ENCODE data around the gene AKAP8L.
A peak's percentile ranks its signal among the peaks of the same experiment; 100 is the strongest.

AKAP8L gene

GRCh38 chr19:15381429-15381828 is 37.4 kb downstream of the AKAP8L start:
- Histone ChIP-seq H4K12ac (ENCODE audit: low read depth, low read length) (no peak overlapping the region), H4K8ac (ENCODE audit: low read depth, low read length) (no peak overlapping the region), H2AK5ac (ENCODE audit: low read length) (no peak overlapping the region), H3K18ac (ENCODE audit: low read length) (no peak overlapping the region), H3K9ac (ENCODE audit: low read length) (no peak overlapping the region), H3K27me3 (ENCODE audit: insufficient read depth, low read length) (no peaks in the 10 kb centered on the region), H2BK120ac (ENCODE audit: insufficient read depth, low read length, poor library complexity) (no peak overlapping the region), H2BK12ac (ENCODE audit: low read length) (no peak overlapping the region), H3K27ac (ENCODE audit: low read depth, low read length) (no peak overlapping the region), H3K23ac (ENCODE audit: low read length) (peak overlapping the region; percentile 46), H3K4me1 (ENCODE audit: control insufficient read depth in 1 of 2, insufficient read depth in 2 of 2, low read length in 2 of 2) (peaks cover 2 to 12% of the 10 kb centered on the region in 2 experiments), H3K36me3 (ENCODE audit: control insufficient read depth in 1 of 2, insufficient read depth in 2 of 2, low read length in 2 of 2) (peaks cover 3 to 8% of the 10 kb centered on the region in 2 experiments), H4K91ac (ENCODE audit: low read depth, low read length) (no peak overlapping the region), H3K4me2 (ENCODE audit: low read length) (no peak overlapping the region), H2BK5ac (ENCODE audit: low read depth, low read length, poor library complexity) (no peak overlapping the region), H3K9me3 (ENCODE audit: insufficient read depth, low read depth, low read length) (no peaks in the 10 kb centered on the region), H2AFZ (ENCODE audit: insufficient read depth, low read length, poor library complexity) (no peak overlapping the region), H3K4ac (ENCODE audit: low read depth, low read length) (no peak overlapping the region), H3K79me1 (ENCODE audit: low read length) (peaks cover 16% of the 10 kb centered on the region), H3K14ac (ENCODE audit: low read length) (no peak overlapping the region), H3K4me3 (ENCODE audit: low read depth, low read length) (no peak overlapping the region), H3K79me2 (ENCODE audit: control insufficient read depth, insufficient read depth, low read length, poor library complexity) (peaks cover 26% of the 10 kb centered on the region)
- DNase-seq, result no peak
- no CpG with 5 or more reads among the region's 2 CpGs for WGBS (ENCODE audit: extremely low coverage, insufficient coverage, insufficient read length)

GRCh38 chr19:15379999-15380647 is 38.7 kb downstream of the AKAP8L start:
- peaks cover 3 to 8% of the 10 kb centered on the region in 2 experiments for H3K36me3 ChIP-seq (ENCODE audit: control insufficient read depth in 1 of 2, insufficient read depth in 2 of 2, low read length in 2 of 2)
- peak overlapping the region; percentile 92 for H3K14ac ChIP-seq (ENCODE audit: low read length)
- peak overlapping the region; percentile 64 for H3K9ac ChIP-seq (ENCODE audit: low read length)
- peak overlapping the region; percentile 73 for H2AFZ ChIP-seq (ENCODE audit: insufficient read depth, low read length, poor library complexity)
- H3K9me3 ChIP-seq (ENCODE audit: insufficient read depth, low read depth, low read length), result no peaks in the 10 kb centered on the region
- peak overlapping the region; percentile 87 for H4K8ac ChIP-seq (ENCODE audit: low read depth, low read length)
- H3K23ac ChIP-seq (ENCODE audit: low read length), result no peak overlapping the region
- H3K27ac ChIP-seq (ENCODE audit: low read depth, low read length), result peak overlapping the region; percentile 92
- H3K27me3 ChIP-seq (ENCODE audit: insufficient read depth, low read length), result no peaks in the 10 kb centered on the region
- H3K79me2 ChIP-seq (ENCODE audit: control insufficient read depth, insufficient read depth, low read length, poor library complexity), result peaks cover 27% of the 10 kb centered on the region
- peak; percentile 87 for DNase-seq
- peak overlapping the region; percentile 65 for H2BK120ac ChIP-seq (ENCODE audit: insufficient read depth, low read length, poor library complexity)
- H3K4ac ChIP-seq (ENCODE audit: low read depth, low read length), result peak overlapping the region; percentile 8
- H3K79me1 ChIP-seq (ENCODE audit: low read length), result peaks cover 16% of the 10 kb centered on the region
- H2BK12ac ChIP-seq (ENCODE audit: low read length), result no peak overlapping the region
- peak overlapping the region; percentile 56 for H3K4me2 ChIP-seq (ENCODE audit: low read length)
- H3K4me1 ChIP-seq (ENCODE audit: control insufficient read depth in 1 of 2, insufficient read depth in 2 of 2, low read length in 2 of 2), result peaks cover 2 to 12% of the 10 kb centered on the region in 2 experiments
- peak overlapping the region; percentile 94 for H4K91ac ChIP-seq (ENCODE audit: low read depth, low read length)
- H2BK5ac ChIP-seq (ENCODE audit: low read depth, low read length, poor library complexity), result peak overlapping the region; percentile 74
- no peak overlapping the region for H2AK5ac ChIP-seq (ENCODE audit: low read length)
- peak overlapping the region; percentile 89 for H3K18ac ChIP-seq (ENCODE audit: low read length)
- H4K12ac ChIP-seq (ENCODE audit: low read depth, low read length), result peak overlapping the region; percentile 5
- peak overlapping the region; percentile 82 for H3K4me3 ChIP-seq (ENCODE audit: low read depth, low read length)
- WGBS (ENCODE audit: extremely low coverage, insufficient coverage, insufficient read length), result no CpG with 5 or more reads among the region's 56 CpGs

- Histone ChIP-seq H3K4me1 (ENCODE audit: control insufficient read depth in 1 of 2, insufficient read depth in 2 of 2, low read length in 2 of 2) (peaks cover 2 to 12% of the 10 kb centered on the region in 2 experiments), H4K91ac (ENCODE audit: low read depth, low read length) (peak within 1 kb of the TSS; percentile 94), H4K8ac (ENCODE audit: low read depth, low read length) (peak within 1 kb of the TSS; percentile 98), H2BK12ac (ENCODE audit: low read length) (peak within 1 kb of the TSS; percentile 4), H2AFZ (ENCODE audit: insufficient read depth, low read length, poor library complexity) (peak within 1 kb of the TSS; percentile 73), H3K79me1 (ENCODE audit: low read length) (peaks cover 16% of the 10 kb centered on the region), H3K14ac (ENCODE audit: low read length) (peak within 1 kb of the TSS; percentile 96), H2BK120ac (ENCODE audit: insufficient read depth, low read length, poor library complexity) (peak within 1 kb of the TSS; percentile 83), H3K4me3 (ENCODE audit: low read depth, low read length) (peak within 1 kb of the TSS; percentile 96), H3K23ac (ENCODE audit: low read length) (peak within 1 kb of the TSS; percentile 11), H3K9me3 (ENCODE audit: insufficient read depth, low read depth, low read length) (no peaks in the 10 kb centered on the region), H3K79me2 (ENCODE audit: control insufficient read depth, insufficient read depth, low read length, poor library complexity) (peaks cover 33% of the 10 kb centered on the region), H3K18ac (ENCODE audit: low read length) (peak within 1 kb of the TSS; percentile 90), H4K12ac (ENCODE audit: low read depth, low read length) (peak within 1 kb of the TSS; percentile 95), H3K4ac (ENCODE audit: low read depth, low read length) (peak within 1 kb of the TSS; percentile 76), H3K36me3 (ENCODE audit: control insufficient read depth in 1 of 2, insufficient read depth in 2 of 2, low read length in 2 of 2) (peaks cover 11 to 13% of the 10 kb centered on the region in 2 experiments), H3K27me3 (ENCODE audit: insufficient read depth, low read length) (no peaks in the 10 kb centered on the region), H2BK5ac (ENCODE audit: low read depth, low read length, poor library complexity) (peak within 1 kb of the TSS; percentile 74), H2AK5ac (ENCODE audit: low read length) (peak within 1 kb of the TSS; percentile 71), H3K4me2 (ENCODE audit: low read length) (peak within 1 kb of the TSS; percentile 98), H3K9ac (ENCODE audit: low read length) (peak within 1 kb of the TSS; percentile 94), H3K27ac (ENCODE audit: low read depth, low read length) (peak within 1 kb of the TSS; percentile 92)
- peak; percentile 100 for DNase-seq
- no CpG with 5 or more reads among the region's 111 CpGs for WGBS (ENCODE audit: extremely low coverage, insufficient coverage, insufficient read length)
Measured at GRCh38 chr19:15379083-15379998, 39.4 kb downstream of the AKAP8L start, which contains the start of gene AKAP8. Gene AKAP8, minus strand, starts transcription at chr19:15379787. Its CDS starts 56 bp downstream, at chr19:15379731.

GRCh38 chr19:15378534-15379082 is 40.2 kb downstream of the AKAP8L start:
- Histone ChIP-seq H3K4me1 (ENCODE audit: control insufficient read depth in 1 of 2, insufficient read depth in 2 of 2, low read length in 2 of 2) (peaks cover 2 to 12% of the 10 kb centered on the region in 2 experiments), H2BK5ac (ENCODE audit: low read depth, low read length, poor library complexity) (peak overlapping the region; percentile 74), H2AK5ac (ENCODE audit: low read length) (peak overlapping the region; percentile 71), H2AFZ (ENCODE audit: insufficient read depth, low read length, poor library complexity) (peak overlapping the region; percentile 73), H4K12ac (ENCODE audit: low read depth, low read length) (peak overlapping the region; percentile 95), H3K4me3 (ENCODE audit: low read depth, low read length) (peak overlapping the region; percentile 96), H3K27ac (ENCODE audit: low read depth, low read length) (peak overlapping the region; percentile 90), H3K14ac (ENCODE audit: low read length) (peak overlapping the region; percentile 96), H3K23ac (ENCODE audit: low read length) (peak overlapping the region; percentile 11), H3K27me3 (ENCODE audit: insufficient read depth, low read length) (no peaks in the 10 kb centered on the region), H3K79me2 (ENCODE audit: control insufficient read depth, insufficient read depth, low read length, poor library complexity) (peaks cover 36% of the 10 kb centered on the region), H3K9me3 (ENCODE audit: insufficient read depth, low read depth, low read length) (no peaks in the 10 kb centered on the region), H3K9ac (ENCODE audit: low read length) (peak overlapping the region; percentile 94), H3K4me2 (ENCODE audit: low read length) (peak overlapping the region; percentile 98), H4K8ac (ENCODE audit: low read depth, low read length) (peak overlapping the region; percentile 98), H3K18ac (ENCODE audit: low read length) (peak overlapping the region; percentile 90), H3K36me3 (ENCODE audit: control insufficient read depth in 1 of 2, insufficient read depth in 2 of 2, low read length in 2 of 2) (peaks cover 16 to 18% of the 10 kb centered on the region in 2 experiments), H3K79me1 (ENCODE audit: low read length) (peaks cover 16% of the 10 kb centered on the region), H3K4ac (ENCODE audit: low read depth, low read length) (peak overlapping the region; percentile 76), H4K91ac (ENCODE audit: low read depth, low read length) (peak overlapping the region; percentile 80), H2BK120ac (ENCODE audit: insufficient read depth, low read length, poor library complexity) (peak overlapping the region; percentile 83), H2BK12ac (ENCODE audit: low read length) (peak overlapping the region; percentile 4)
- DNase-seq, result peak; percentile 50 to 62
- WGBS (ENCODE audit: extremely low coverage, insufficient coverage, insufficient read length), result no CpG with 5 or more reads among the region's 22 CpGs

All from trophoblast cell (in vitro differentiated cells and primary cell).